Measurements from ENCODE around the gene FTCDNL1.

DNA sequence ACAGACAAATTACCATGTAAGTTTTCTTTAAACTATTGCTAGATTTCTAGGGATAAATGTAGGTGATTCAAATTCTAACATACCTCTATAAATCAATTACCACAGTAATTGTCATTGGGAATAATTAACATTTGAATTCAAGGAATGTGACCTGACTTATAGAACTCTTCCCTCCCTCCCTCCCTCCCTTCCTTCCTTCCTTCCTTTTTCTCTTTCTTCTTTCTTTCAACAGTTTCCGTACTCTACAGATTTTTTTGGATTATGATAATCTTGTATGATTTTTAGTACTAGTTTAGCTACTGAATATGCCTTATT lies 18.2 kb upstream of the FTCDNL1 start:
- TF ChIP-seq, protein P1, sequence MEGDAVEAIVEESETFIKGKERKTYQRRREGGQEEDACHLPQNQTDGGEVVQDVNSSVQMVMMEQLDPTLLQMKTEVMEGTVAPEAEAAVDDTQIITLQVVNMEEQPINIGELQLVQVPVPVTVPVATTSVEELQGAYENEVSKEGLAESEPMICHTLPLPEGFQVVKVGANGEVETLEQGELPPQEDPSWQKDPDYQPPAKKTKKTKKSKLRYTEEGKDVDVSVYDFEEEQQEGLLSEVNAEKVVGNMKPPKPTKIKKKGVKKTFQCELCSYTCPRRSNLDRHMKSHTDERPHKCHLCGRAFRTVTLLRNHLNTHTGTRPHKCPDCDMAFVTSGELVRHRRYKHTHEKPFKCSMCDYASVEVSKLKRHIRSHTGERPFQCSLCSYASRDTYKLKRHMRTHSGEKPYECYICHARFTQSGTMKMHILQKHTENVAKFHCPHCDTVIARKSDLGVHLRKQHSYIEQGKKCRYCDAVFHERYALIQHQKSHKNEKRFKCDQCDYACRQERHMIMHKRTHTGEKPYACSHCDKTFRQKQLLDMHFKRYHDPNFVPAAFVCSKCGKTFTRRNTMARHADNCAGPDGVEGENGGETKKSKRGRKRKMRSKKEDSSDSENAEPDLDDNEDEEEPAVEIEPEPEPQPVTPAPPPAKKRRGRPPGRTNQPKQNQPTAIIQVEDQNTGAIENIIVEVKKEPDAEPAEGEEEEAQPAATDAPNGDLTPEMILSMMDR (IDR thresholded peaks at IDR 0.05): no peak
- TF ChIP-seq POLR2A (IDR thresholded peaks at IDR 0.05) (no peak), POLR2AphosphoS5 (IDR thresholded peaks at IDR 0.05) (no peak), EP300 (IDR thresholded peaks at IDR 0.05) (no peak)
